GM19468 (cell line): Measurements from ENCODE around the gene INO80.
A peak's percentile ranks its signal among the peaks of the same experiment; 100 is the strongest.

Source experiments
- ATAC-seq: cut with Tn5 transposase; IDR thresholded peaks from one replicate; pipeline ENCODE4 v1.9.1; 2021; ENCODE audit warnings: mild to moderate bottlenecking, moderate library complexity, moderate number of reproducible peaks; ENCODE audit not compliant: unreplicated experiment; ENCODE audit errors: extremely low read depth

INO80 gene

DNA sequence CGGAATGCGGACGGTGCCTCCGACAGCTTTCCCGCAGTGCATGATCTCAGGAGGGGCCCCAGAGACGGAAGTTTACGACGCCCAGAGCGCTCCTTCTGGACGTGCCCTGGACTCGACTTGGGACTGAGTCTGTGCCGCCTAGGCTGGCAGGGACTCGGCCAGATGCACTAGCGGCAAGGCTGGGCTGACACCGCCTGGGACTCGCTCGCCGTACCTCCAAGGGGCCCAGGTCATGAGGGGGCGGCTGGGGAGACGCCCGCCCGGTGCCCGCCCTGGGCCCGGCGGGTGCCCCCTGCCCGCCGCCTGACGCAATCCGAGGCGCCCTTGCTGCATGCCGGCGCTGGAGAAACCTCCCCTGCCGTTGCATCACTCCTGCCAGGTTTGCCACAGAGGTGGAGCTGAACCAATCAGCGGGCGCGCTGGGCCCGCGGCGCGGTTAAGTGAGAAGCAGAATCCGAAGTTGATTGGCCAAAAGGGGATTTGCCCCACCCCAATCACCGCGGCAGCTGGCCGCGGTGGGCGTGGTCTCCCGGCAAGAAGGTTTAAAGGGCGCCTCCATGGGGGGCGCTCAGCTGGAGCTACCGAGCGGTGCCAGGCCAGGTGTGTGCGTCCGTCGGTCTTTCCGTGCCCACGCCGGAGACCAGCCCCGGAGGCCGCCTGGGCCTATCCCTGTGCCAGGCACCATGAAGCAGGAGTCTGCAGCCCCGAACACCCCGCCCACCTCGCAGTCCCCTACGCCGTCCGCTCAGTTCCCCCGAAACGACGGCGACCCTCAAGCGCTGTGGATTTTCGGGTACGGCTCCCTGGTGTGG is 163.0 kb downstream of the INO80 start, which contains the start of gene CHAC1:
CHAC1 (plus strand) TSS at position 571 of the 812 bp plus-strand sequence; CDS start at position 684, 113 bp downstream.
- ATAC-seq, result peak; percentile 80

DNA sequence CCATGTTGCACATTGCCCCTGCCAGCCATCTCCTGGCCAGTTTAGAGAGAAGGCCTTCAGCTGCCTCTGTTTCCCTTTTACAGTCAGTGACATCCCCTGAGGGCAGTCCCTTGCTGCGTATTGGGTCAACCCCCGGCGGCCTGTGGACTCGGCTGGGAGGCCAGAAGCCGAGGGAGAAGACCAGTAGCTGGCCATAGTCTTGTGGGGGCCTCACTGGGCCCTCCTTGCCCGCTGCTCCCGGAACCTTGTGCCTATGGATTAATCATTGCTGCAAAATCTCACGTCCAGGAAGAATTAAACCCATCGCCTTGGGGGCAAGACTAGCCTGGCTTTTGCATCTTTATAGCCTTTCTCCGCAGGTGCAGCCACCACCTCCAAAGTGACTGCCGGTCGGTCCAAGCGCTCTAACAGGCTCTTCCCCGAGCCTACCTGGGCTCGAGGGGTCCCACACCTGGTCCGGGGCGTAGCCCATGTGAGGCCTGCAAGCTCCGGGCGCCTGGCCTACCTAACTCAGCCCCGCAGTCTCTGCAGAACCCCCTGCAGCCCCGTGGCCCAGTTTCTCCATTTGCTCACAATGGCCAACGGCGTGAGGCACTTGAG is 163.7 kb downstream of the INO80 start:
- no peak for ATAC-seq

DNA sequence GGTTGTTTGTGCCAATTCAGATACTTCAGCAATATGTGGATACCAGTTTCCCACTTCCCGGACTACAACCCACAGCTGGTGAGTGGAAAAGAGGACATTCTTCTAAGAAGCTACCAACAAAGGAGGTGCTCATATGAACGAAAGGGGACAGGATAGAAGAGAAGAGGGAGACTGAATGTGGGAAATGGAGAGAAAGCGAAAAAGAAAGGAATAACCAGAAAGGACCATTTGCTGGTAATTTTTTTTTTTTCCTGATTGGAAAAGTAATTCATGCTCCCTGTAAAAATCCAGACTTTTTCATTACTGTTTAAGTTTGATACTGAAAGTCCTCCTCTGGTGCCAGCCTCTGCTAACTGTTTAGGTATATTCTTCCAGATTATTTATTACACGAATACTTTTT is 164.3 kb downstream of the INO80 start:
- no peak for ATAC-seq

DNA sequence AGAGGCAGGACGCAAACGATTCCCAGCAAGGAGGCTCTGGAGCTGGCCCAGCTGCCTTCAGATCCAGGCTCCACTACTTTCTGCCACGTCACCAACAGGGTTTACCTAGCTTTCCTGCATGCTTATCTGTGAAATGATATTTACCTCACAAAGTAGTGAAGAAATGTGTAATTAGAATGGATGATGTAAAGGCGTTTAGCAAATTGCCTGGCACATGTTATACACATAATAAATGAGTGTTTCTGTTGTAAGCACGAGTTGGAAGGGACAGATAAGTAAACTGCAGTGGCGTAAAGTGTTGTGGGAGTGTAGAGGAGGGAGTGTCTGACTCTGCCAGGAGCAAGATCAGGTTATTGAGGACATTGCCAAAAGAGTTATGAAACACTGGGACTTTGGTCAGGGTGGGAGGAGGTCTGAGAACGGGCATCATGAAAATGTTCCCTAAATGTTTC is 166.3 kb downstream of the INO80 start:
- no peak for ATAC-seq

DNA sequence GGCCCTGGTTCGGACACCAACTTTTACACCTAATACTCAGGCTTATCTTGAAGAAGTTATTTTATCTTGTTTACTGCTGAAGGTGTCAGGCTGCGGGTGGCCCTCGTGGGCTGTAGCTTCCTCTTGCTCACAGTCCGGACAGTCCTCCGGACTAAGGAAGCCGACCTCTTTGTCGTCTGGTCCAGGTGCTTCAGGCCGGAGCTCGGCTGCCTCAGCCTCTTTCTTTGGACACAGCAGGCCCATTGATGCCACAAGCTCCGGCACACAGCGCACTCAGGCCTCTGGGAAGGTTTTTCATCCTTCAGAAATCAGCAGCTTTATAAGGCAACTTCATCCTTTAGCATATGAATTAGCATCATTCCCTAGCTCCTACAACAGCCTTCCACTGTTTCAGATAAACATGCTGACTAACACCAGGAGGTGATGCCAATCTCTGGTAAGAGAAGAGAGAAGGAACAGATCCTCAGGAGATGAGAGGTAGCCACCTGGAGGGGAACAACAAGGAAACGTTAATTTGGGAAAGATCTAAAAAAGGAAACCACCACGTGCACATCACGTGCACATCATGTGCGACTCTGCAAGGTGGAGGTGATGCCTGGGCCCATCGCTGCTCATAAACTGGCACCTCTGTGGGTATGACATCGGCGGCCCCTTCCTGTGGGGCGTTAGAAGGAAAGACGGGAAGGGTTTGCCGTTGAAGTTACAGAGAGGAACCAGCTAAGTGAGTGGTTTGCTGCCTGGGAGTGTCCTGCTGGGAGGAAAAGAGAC is 167.2 kb downstream of the INO80 start:
- no peak for ATAC-seq

DNA sequence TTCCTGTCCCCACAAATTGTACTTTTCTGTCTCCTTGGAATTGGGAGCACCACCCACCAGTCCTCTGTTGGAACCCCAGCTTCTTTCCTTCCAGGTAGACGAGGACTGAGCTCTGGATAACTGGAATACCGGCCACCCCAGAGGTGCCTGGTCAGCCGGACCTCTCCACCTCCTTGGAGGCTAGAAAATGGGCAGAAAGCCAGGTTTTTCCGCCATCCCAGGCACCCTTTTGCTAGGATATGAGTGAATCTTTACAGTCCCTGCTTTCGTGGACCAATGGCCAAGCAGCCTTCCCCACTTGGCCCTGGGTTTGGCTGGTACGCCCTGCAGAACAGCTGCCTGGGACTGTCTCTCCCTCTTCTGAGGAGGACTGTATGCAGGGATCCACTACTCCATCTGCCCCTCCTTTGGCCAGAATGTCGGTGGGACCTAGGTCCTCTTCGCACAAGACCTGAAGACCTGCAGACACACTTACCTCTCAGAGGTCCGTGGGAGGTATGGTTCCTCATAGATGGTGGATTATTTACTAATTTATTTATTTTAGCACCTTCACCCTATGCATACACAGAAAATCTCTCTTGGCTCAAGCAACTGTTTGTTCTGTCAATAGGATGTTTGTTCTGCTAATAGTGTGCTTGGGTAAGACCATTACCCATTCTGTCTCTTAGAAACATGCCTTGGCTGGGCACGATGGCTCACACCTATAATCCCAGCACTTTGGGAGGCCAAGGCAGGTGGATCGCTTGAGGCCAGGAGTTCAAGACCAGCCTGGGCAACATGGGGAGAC is 171.4 kb downstream of the INO80 start:
- no peak for ATAC-seq

DNA sequence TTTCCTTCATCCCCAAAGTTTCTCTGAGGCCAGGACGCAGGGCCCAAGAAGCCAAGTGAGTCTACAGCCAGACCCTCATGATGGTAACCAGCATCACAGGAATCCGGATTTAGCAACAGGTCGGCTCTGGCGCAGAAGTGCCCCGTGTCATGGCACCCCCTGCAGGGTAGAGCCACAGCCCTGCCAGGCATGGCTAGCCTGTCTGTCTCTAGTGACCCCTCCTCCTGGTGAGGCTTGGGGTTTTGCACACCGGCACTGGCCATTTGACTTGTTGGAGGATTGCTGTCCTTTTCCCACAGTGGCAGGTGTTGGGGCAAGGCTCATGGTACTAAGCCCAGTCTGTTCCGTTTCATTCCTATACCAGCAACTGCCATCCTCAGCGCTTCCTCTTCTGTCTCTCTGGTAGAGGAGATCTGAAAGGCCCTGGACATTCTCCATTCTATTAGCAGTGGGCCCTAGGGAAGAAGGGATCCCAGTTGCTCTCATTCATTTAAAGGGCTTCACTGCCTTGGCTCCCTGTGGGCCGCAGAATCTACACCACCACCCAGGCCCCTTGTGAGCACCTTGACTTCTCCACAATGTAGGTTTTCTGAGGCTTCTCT is 172.2 kb downstream of the INO80 start:
- no peak for ATAC-seq

DNA sequence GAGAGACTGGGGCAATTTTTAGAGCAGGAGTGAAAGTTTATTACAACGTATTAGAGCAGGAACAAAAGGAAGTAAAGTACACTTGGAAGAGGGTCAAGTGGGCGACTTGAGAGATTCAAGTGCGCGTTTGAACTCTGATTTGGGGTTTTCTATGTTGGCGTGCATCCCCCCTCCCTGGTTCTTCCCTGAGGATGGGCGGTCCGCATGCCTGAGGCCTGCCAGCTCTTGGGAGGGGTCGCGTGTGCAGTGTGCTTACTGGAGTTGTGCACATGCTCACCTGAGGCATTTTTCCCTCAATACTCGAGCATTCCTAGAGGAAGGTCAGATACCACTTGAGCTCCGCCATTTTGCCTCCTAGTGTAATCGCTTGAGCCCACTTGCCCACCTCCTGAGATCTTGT is 173.2 kb downstream of the INO80 start:
- no peak for ATAC-seq

DNA sequence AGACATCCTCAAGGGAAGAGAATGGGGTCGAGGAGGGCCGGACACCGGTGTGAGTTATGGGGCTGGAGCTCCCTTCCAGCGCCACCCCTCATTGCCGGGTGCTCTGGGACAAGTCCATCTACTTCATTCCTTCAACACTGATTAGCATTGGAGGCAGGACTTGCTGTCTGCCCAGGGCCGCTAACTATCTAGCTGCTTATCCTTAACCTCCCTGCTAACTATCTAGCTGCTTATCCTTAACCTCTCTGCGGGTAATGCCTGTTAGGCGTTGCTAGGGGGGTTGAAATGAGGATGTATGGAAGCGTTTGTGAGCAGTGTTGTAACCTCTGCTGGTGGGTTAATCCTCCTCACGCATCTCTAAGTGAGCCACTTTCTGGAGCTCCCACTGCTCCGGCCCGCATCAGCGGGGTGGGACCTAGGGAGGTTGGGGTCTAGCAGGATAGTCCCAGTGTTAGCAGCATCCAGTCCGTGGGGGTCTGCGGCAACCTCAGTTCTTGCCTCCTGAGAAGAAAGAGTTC is 173.7 kb downstream of the INO80 start:
- no peak for ATAC-seq

DNA sequence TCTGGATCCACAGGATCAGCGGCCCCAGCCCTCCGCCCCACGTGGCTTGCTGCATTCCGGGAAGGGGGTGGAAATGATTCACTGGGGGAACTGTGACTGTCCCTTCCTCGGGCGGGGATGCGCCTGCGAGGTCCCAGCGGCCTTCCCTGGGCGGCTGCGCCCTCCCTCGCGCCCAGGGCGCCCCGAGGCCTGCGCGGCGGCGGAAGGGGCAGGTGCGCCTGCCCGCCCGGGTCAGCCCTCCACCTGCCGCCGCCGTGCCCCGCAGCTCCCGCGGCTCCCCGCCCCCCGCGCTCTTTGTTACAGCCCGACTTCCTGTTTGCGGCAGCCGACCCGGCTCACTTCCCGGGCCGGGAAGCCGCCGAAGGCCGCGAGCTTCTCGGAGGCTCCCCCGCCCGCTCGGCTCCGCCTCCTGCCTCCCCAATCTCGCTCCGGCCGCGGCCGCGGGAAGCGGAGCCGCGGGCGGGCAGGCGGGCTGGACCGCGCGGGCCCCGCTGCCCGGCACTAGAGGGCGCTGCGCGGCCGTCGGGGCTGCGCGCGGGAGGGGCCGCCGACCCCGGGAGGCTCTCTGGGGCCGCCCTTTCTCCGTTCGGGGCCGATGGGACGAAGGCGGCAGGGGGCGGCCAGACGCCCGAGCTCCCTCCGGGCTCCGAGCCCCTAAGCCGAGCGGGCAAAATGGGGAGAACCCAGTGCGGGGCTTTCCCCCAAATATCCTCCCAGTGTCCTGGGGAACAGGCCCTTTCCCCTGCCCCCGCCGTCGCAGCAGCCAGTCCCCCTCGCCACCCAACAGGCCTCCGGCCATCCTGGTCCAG is 174.3 kb downstream of the INO80 start:
- ATAC-seq, result peak; percentile 44

DNA sequence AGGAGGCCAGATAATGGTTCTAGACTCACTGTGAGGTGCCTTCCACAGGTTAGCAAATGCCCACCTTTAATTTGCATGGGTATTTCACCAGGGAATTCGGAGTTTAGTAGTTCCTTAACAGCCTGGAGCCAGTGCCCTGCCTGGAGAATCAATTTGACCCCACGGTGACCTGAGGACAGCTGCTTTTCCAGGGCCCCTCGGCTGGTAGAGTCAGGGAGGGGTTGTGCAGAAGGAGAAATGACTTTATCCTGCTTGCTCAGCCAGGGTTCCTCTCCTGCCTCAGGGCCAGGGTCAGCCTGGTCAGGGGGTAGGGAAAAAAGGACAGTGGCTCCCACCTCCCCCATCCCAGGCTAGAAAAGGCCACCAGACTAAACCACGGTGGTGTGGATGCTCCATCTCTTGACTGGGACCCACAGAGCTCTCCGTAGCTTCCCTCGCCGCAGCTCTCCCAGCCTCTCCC is 175.0 kb downstream of the INO80 start:
- no peak for ATAC-seq

DNA sequence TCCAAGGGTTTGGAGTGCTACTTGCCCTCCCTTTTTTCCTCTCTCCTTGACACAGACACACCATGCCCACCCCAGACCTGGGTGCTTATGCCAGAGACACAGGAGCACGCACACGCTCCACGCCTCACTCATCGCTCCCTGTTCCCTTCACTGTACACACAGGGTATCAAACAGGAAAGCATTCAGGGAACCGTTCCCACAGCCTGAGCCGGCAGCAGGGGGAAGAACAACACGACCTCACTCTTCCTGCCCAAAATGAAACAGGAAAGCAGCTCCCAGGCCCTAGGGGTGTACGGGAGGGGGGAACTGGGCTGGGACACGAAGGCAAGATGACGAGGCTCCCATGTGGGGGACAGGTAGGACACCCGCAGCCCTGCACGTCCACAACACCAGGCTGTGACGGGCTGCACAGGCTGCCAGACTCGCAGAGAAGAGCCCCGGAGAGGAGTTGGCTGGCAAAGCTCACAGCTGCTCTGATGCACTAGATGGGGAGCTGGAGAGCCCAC is 175.7 kb downstream of the INO80 start:
- ATAC-seq, result no peak

DNA sequence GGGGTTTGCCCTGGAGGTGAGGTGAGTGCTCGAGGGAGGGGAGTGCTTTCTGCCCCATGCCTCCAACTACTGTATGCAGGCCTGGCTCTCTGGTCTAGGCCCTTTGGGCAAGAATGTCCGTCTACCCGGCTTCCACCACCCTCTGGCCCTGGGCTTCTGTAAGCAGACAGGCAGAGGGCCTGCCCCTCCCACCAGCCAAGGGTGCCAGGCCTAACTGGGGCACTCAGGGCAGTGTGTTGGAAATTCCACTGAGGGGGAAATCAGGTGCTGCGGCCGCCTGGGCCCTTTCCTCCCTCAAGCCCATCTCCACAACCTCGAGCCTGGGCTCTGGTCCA is 177.6 kb downstream of the INO80 start:
- no peak for ATAC-seq

DNA sequence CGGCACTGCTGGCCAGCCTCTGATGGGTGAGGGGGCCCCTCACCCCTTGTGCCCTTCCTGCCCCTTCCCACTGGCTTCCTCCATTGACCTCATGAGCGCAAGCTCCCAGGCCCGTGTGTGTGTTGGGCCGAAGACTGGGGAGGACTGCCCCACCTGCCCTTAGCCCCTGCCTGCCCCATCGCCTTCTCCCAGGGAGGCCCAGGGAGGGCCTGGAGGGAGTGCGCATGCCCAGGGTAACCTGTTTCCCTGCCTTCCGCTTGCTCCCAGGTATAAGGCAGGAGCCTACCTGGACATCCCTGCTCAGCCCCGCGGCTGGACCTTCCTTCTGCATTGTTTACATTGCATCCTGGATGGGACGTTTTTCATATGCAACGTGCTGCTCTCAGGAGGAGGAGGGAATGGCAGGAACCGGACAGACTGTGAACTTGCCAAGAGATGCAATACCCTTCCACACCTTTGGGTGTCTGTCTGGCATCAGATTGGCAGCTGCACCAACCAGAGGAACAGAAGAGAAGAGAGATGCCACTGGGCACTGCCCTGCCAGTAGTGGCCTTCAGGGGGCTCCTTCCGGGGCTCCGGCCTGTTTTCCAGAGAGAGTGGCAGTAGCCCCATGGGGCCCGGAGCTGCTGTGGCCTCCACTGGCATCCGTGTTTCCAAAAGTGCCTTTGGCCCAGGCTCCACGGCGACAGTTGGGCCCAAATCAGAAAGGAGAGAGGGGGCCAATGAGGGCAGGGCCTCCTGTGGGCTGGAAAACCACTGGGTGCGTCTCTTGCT is 178.1 kb downstream of the INO80 start:
- no peak for ATAC-seq

DNA sequence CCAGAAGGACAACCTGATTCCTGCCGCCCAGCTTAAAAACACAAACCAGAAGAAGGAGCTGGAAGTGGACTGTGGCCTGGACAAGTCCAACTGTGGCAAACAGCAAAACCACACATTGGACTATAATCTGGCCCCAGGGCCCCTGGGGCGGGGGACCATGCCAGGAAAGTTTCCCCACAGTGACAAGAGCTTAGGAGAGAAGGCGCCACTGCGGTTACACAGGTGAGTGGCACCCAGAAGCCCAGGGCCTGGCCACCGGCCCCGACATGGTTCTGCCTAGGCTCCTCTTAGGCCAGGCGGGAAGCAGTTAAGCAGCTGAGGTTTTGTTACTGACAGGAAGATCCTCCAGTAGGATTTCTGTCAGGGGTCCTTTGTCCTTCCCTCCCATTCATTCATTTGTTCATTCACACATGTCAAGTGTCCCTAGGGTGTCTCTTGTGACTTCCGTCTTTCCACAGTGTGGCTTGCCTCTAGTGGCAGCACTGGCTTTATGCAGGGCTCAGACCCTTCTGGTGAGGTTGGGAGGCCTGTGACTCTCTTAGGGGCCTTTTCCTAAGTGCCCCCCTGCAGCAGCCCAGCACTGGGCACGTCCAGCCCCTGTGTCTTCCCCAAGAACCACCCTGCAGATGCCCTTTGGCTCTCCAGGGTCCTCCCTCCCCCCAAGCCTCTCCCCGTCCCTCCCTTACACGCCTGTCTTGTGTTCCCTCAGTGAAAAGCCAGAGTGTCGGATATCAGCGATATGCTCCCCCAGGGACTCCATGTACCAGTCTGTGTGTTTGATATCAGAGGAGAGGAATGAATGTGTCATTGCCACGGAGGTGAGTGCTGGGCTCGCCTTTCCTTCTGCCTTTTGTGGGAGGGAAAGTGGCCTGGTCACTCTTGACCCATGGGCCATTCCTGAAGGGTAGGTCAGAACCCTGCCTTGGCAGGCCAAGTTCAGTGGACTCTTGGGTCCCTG is 179.1 kb downstream of the INO80 start:
- no peak for ATAC-seq

DNA sequence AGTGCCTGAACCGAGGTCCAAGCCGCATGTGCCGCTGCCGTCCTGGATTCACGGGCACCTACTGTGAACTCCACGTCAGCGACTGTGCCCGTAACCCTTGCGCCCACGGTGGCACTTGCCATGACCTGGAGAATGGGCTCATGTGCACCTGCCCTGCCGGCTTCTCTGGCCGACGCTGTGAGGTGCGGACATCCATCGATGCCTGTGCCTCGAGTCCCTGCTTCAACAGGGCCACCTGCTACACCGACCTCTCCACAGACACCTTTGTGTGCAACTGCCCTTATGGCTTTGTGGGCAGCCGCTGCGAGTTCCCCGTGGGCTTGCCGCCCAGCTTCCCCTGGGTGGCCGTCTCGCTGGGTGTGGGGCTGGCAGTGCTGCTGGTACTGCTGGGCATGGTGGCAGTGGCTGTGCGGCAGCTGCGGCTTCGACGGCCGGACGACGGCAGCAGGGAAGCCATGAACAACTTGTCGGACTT is 179.8 kb downstream of the INO80 start:
- no peak for ATAC-seq

DNA sequence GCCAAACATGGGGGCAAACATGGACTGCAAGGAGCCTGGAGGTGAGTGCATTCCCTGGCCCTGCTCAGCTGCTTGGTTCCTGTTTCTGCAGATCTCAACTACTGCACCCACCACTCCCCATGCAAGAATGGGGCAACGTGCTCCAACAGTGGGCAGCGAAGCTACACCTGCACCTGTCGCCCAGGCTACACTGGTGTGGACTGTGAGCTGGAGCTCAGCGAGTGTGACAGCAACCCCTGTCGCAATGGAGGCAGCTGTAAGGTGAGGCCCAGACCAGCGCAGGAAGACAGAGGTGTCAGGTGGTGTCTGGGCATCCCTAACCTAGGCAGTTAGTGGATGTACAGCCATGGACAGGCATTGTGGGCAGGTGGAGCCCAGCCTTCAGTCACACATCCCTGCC is 181.6 kb downstream of the INO80 start:
- ATAC-seq, result no peak
